A673 (cell line): Measurements from ENCODE around the gene PRR5L. TPM values are rescaled to one million over a fixed set of nuclear protein-coding genes. Genes with fewer than 3 reads are reported as not detected.

ENCODE experiments used
- BruUV-seq: library from RNA; stranded (reverse); fragments of 400-500 nt; replicated peaks from 2 replicates; lab custom pipeline; 2021; lab: Mats Ljungman, UMichigan
- CTCF ChIA-PET: fragments of 300-600 bp; sonication (Branson Sonifier 250); formaldehyde crosslinking; loops from one replicate; lab custom pipeline; 2022; ENCODE audit warnings: antibody characterized with exemption; lab: Charles Lee
- POLR2A ChIA-PET: fragments of 300-600 bp; sonication (Branson Sonifier 250); formaldehyde crosslinking; loops from one replicate; lab custom pipeline; 2022; ENCODE audit warnings: antibody characterized with exemption; ENCODE audit not compliant: low non-redundant PET; lab: Charles Lee
- DNase-seq: peaks from one replicate; pipeline ENCODE4 v3.0.0-alpha.2; 2015; ENCODE audit warnings: low spot score
- H3K27ac ChIP-seq: fragments of 200-600 bp; sonication (generic); 2 replicates; pipeline ENCODE4 v1.5.1; 2016; ENCODE audit warnings: mixed run types, low read depth, mild to moderate bottlenecking, mixed read lengths, antibody characterized with exemption, low read length; ENCODE audit not compliant: poor library complexity, severe bottlenecking
- H3K27me3 ChIP-seq: fragments of 200-600 bp; sonication (generic); replicated peaks from 2 replicates; pipeline ENCODE4 v1.6.1; 2017; ENCODE audit warnings: mixed run types, low read depth, mild to moderate bottlenecking, mixed read lengths, antibody characterized with exemption, low read length; ENCODE audit not compliant: insufficient read depth, poor library complexity
- H3K36me3 ChIP-seq: fragments of 200-600 bp; sonication (generic); 2 replicates; pipeline ENCODE4 v1.6.1; 2016; ENCODE audit warnings: mixed run types, mild to moderate bottlenecking, mixed read lengths, antibody characterized with exemption, low read length; ENCODE audit not compliant: insufficient read depth, poor library complexity, severe bottlenecking
- H3K4me1 ChIP-seq: fragments of 200-600 bp; sonication (generic); 2 replicates; pipeline ENCODE4 v1.6.1; 2017; ENCODE audit warnings: mixed run types, mild to moderate bottlenecking, mixed read lengths, antibody characterized with exemption, low read length; ENCODE audit not compliant: insufficient read depth, poor library complexity, severe bottlenecking
- H3K4me3 ChIP-seq: fragments of 200-600 bp; sonication (generic); 2 replicates; pipeline ENCODE4 v1.5.1; 2016; ENCODE audit warnings: low read depth, mixed run types, mild to moderate bottlenecking, mixed read lengths, low read length; ENCODE audit not compliant: poor library complexity, severe bottlenecking
- H3K9me3 ChIP-seq: fragments of 200-600 bp; sonication (generic); 2 replicates; pipeline ENCODE4 v1.6.1; 2016; ENCODE audit warnings: mixed run types, low read depth, mild to moderate bottlenecking, mixed read lengths, antibody characterized with exemption, low read length; ENCODE audit not compliant: poor library complexity, severe bottlenecking
- CTCF ChIP-seq: fragments of 300-800, 200-600 bp; sonication (generic); conservative IDR thresholded peaks from 2 replicates; pipeline ENCODE4 v1.5.1; 2017; ENCODE audit warnings: low read depth, mild to moderate bottlenecking, antibody characterized with exemption, low read length, moderate library complexity, mixed read lengths
- EZH2 ChIP-seq: fragments of 200-600 bp; sonication (generic); IDR thresholded peaks from 2 replicates; pipeline ENCODE4 v1.6.1; 2017; ENCODE audit warnings: borderline replicate concordance, low read depth, mild to moderate bottlenecking, mixed read lengths, antibody characterized with exemption, low read length; ENCODE audit not compliant: poor library complexity, severe bottlenecking
- intact Hi-C: fragments of 100-400 bp; cut with micrococcal nuclease; formaldehyde crosslinking; loops from one replicate; pipeline ENCODE4 v1.10.0; 2022; ENCODE audit not compliant: unreplicated experiment
- total RNA-seq: library from RNA; stranded (reverse); gene quantifications from 2 replicates; pipeline ENCODE4 v1.2.3, GENCODE V29; 2021

The PRR5L gene
- total RNA-seq, 1 experiment from 2014 or later = 102 TPM

- BruUV-seq = no TSS peak
- no peak overlapping the region for H3K4me3 ChIP-seq
- H3K4me1 ChIP-seq = no peaks in the 10 kb centered on the region
- H3K27me3 ChIP-seq = no peaks in the 10 kb centered on the region
- ChIA-PET POLR2A (no interaction called here), CTCF (no interaction called here)
- intact Hi-C loops = no loop called here
- TF ChIP-seq EZH2 (no peak), CTCF (no peak)
- H3K9me3 ChIP-seq = no peaks in the 10 kb centered on the region
- DNase-seq = no peak
- no peak overlapping the region for H3K27ac ChIP-seq
- peaks cover 28% of the 10 kb centered on the region for H3K36me3 ChIP-seq
Observed at GRCh38 chr11:36411202-36411640, 115.1 kb downstream of the PRR5L start.

DNA sequence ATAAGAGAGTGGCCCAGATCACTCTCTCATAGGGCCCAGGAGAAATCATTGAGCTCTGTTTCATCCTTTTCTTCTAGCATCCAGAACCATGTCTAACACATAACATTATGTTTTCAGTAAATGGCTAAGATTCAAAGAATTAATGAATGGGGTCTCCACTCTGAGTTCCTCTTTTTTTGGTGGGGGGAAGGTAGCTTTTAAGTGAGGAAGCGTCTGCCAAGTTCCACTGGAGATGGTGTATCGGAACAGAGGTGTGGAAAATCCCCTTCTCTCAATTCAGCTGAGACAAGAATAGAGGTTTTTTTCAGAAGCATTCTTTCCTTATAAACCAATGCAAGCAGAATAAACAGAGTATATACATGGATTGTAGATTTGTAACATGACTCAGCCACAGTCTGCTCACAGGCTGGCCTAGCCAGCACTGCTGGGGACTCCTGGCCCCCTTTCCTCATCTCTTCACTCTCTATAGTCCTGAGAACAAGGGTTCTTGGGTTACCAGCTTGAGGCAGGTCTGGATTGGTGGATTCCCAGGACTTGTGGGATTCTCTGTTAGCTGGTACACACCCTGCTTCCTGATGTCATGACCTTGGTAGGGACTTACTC is 116.8 kb downstream of the PRR5L start:
- no peak for DNase-seq
- no peak overlapping the region for H3K4me3 ChIP-seq
- ChIA-PET CTCF (no interaction called here), POLR2A (no interaction called here)
- intact Hi-C loops = no loop called here
- no peaks in the 10 kb centered on the region for H3K4me1 ChIP-seq
- H3K27me3 ChIP-seq = no peaks in the 10 kb centered on the region
- no TSS peak for BruUV-seq
- TF ChIP-seq EZH2 (no peak), CTCF (no peak)
- H3K9me3 ChIP-seq = no peaks in the 10 kb centered on the region
- H3K27ac ChIP-seq = no peak overlapping the region
- H3K36me3 ChIP-seq = peaks cover 21% of the 10 kb centered on the region

- H3K9me3 ChIP-seq = no peaks in the 10 kb centered on the region
- H3K36me3 ChIP-seq = peaks cover 24% of the 10 kb centered on the region
- H3K27ac ChIP-seq = no peak overlapping the region
- BruUV-seq = no TSS peak
- no peaks in the 10 kb centered on the region for H3K27me3 ChIP-seq
- no peak overlapping the region for H3K4me3 ChIP-seq
- no peak for TF ChIP-seq CTCF
- TF ChIP-seq EZH2 = no peak
- intact Hi-C loops = no loop called here
- POLR2A ChIA-PET = no interaction called here
- CTCF ChIA-PET = no interaction called here
- H3K4me1 ChIP-seq = peaks cover 11% of the 10 kb centered on the region
- no peak for DNase-seq
Observed at GRCh38 chr11:36417154-36417553, 121.1 kb downstream of the PRR5L start.
